Endothelial cell of umbilical vein (primary cell): ENCODE measurements around the gene DBI. TPM values are rescaled to one million over a fixed set of nuclear protein-coding genes. Genes with fewer than 3 reads are reported as not detected.

ENCODE experiments used
- BruUV-seq: library from RNA; stranded (reverse); fragments of 400-500 nt; replicated peaks from 2 replicates; lab custom pipeline; 2021; lab: Mats Ljungman, UMichigan
- CTCF ChIA-PET: fragments of 300-600, 350-600 bp; sonication (Branson Sonifier 250); formaldehyde crosslinking; loops from one replicate; lab custom pipeline; 2021; ENCODE audit warnings: antibody characterized with exemption, inconsistent platforms; lab: Charles Lee
- POLR2A ChIA-PET: fragments of 300-600, 350-600 bp; sonication (Branson Sonifier 250); formaldehyde crosslinking; loops from one replicate; lab custom pipeline; 2021; ENCODE audit warnings: antibody characterized with exemption, inconsistent platforms; lab: Charles Lee
- DNase-seq: peaks from one replicate; pipeline ENCODE4 v3.0.0-alpha.2; 2011; ENCODE audit warnings: low read depth, low spot score
- FAIRE-seq: peaks from 2 replicates; lab custom pipeline; 2011; peaks lifted over from hg19 to GRCh38; lab: Jason Lieb, UNC
- H2AFZ ChIP-seq: 2 replicates; pipeline ENCODE4 v1.6.0; 2012; ENCODE audit warnings: low read depth, low read length, control low read depth, inconsistent platforms
- H3K27ac ChIP-seq: 2 replicates; pipeline ENCODE4 v1.5.1; 2011; ENCODE audit warnings: low read depth, mild to moderate bottlenecking, control low read depth, low read length, moderate library complexity; ENCODE audit not compliant: insufficient read depth
- H3K27me3 ChIP-seq, 2 experiments: 2 replicates each; pipeline versions ENCODE4 v1.6.0 to v1.6.1; 2011; ENCODE audit warnings: low read length in 2 of 2, mixed read lengths in 1 of 2; ENCODE audit not compliant: control insufficient read depth in 2 of 2, insufficient read depth in 2 of 2
- H3K36me3 ChIP-seq, 2 experiments: 2 replicates in 1 of 2; 3 replicates in 1 of 2; pipeline ENCODE4 v1.5.1; 2011; ENCODE audit warnings: low read length in 2 of 2, mild to moderate bottlenecking in 1 of 2, moderate library complexity in 1 of 2; ENCODE audit not compliant: control insufficient read depth in 2 of 2, insufficient read depth in 2 of 2; ENCODE audit errors: extremely low read depth in 1 of 2
- H3K4me1 ChIP-seq: 3 replicates; pipeline ENCODE4 v1.5.1; 2011; ENCODE audit warnings: mild to moderate bottlenecking, low read length; ENCODE audit not compliant: control insufficient read depth, insufficient read depth; ENCODE audit errors: extremely low read depth
- H3K4me2 ChIP-seq: 2 replicates; pipeline ENCODE4 v1.6.1; 2011; ENCODE audit warnings: low read length, control low read depth, mixed read lengths; ENCODE audit not compliant: insufficient read depth
- H3K4me3 ChIP-seq, 3 experiments: fragments of 200-600 bp in 1 of 3; sonication (generic), shearing (Covaris generic) in 1 of 3; replicated peaks in 1 of 3; 2 replicates each; pipeline ENCODE4 v1.5.1; 2011 to 2016; ENCODE audit warnings: control low read depth in 3 of 3, low read length in 3 of 3, mild to moderate bottlenecking in 2 of 3, inconsistent platforms in 1 of 3, low read depth in 1 of 3, moderate library complexity in 1 of 3; ENCODE audit not compliant: insufficient read depth in 1 of 3
- H3K79me2 ChIP-seq: 2 replicates; pipeline ENCODE4 v1.6.0; 2012; ENCODE audit warnings: low read length, inconsistent platforms; ENCODE audit not compliant: control insufficient read depth, insufficient read depth
- H3K9ac ChIP-seq: replicated peaks from 2 replicates; pipeline ENCODE3; 2011; ENCODE audit warnings: low read length, control low read depth; ENCODE audit not compliant: insufficient read depth; ENCODE audit errors: extremely low read depth
- H3K9me1 ChIP-seq: replicated peaks from 3 replicates; pipeline ENCODE4 v1.6.0; 2011; ENCODE audit warnings: mild to moderate bottlenecking, low read length; ENCODE audit not compliant: control insufficient read depth, insufficient read depth; ENCODE audit errors: extremely low read depth
- H3K9me3 ChIP-seq: replicated peaks from 2 replicates; pipeline ENCODE4 v1.5.1; 2012; ENCODE audit warnings: low read length, inconsistent platforms; ENCODE audit not compliant: control insufficient read depth, insufficient read depth
- H4K20me1 ChIP-seq: replicated peaks from 2 replicates; pipeline ENCODE3; 2011; ENCODE audit warnings: mild to moderate bottlenecking, low read length; ENCODE audit not compliant: control insufficient read depth, insufficient read depth; ENCODE audit errors: extremely low read depth
- EZH2 ChIP-seq: IDR thresholded peaks from 2 replicates; pipeline ENCODE4 v1.6.1; 2012; ENCODE audit warnings: borderline replicate concordance, low read depth, mild to moderate bottlenecking, moderate library complexity, low read length, inconsistent platforms; ENCODE audit not compliant: severe bottlenecking
- FOS ChIP-seq: IDR thresholded peaks from 2 replicates; pipeline ENCODE4 v1.6.1; 2011; ENCODE audit warnings: mild to moderate bottlenecking, low read length, moderate library complexity, borderline replicate concordance; ENCODE audit not compliant: insufficient read depth
- GATA2 ChIP-seq: IDR thresholded peaks from 2 replicates; pipeline ENCODE4 v1.7.0; 2011; ENCODE audit warnings: low read depth, mild to moderate bottlenecking, moderate library complexity, mixed read lengths, low read length; ENCODE audit not compliant: insufficient read length, insufficient read depth
- JUN ChIP-seq: IDR thresholded peaks from 2 replicates; pipeline ENCODE4 v1.6.1; 2011; ENCODE audit warnings: borderline replicate concordance, low read depth; ENCODE audit not compliant: insufficient read length, insufficient read depth
- MYC ChIP-seq: IDR thresholded peaks from one replicate; pipeline ENCODE4 v1.6.1; 2011; ENCODE audit warnings: mild to moderate bottlenecking, low read depth, low read length
- POLR2A ChIP-seq: IDR thresholded peaks from 2 replicates; pipeline ENCODE4 v1.6.1; 2012; ENCODE audit warnings: low read depth, mild to moderate bottlenecking, control low read depth, low read length
- POLR2AphosphoS5 ChIP-seq: IDR thresholded peaks from 2 replicates; pipeline ENCODE4 v1.6.1; 2012; ENCODE audit warnings: low read depth, mild to moderate bottlenecking, control low read depth, low read length, moderate library complexity; ENCODE audit not compliant: insufficient read depth
- dilution Hi-C: fragments of 300-500 bp; cut with MboI; formaldehyde crosslinking; loops from one replicate; pipeline ENCODE4 v1.15.0; 2019; ENCODE audit warnings: low sequenced_read_pairs; ENCODE audit not compliant: extremely low pct_ligation_motif_present
- intact Hi-C: fragments of 100-400 bp; cut with micrococcal nuclease; formaldehyde crosslinking; loops from one replicate; pipeline ENCODE4 v1.10.0; 2022
- polyA plus RNA-seq, 4 experiments: library from polyadenylated mRNA; depleted of rRNA in 3 of 4; stranded (reverse) in 3 of 4; unstranded in 1 of 4; fragments of >200 nt; gene quantifications; 2 replicates each; pipeline versions ENCODE4 v1.2.1 to v1.2.3, GENCODE V29; 2011 to 2012; ENCODE audit warnings: missing spikeins in 1 of 4
- total RNA-seq: library from RNA; stranded (reverse); gene quantifications from 2 replicates; pipeline ENCODE4 v1.2.3, GENCODE V29; 2021
- TF ChIP-seq, protein P1 (sequence below), 2 donors: IDR thresholded peaks; 1 replicate in 1 of 2; 2 replicates in 1 of 2; pipeline ENCODE4 v1.5.1; 2011; ENCODE audit warnings: low read length in 2 of 2, mild to moderate bottlenecking in 2 of 2, moderate library complexity in 2 of 2, control low read depth in 1 of 2, inconsistent platforms in 1 of 2, low read depth in 1 of 2; ENCODE audit not compliant: insufficient read depth in 1 of 2; ENCODE audit errors: extremely low read depth in 1 of 2
- TF ChIP-seq, protein P2 (sequence below): IDR thresholded peaks from 2 replicates; pipeline ENCODE4 v1.6.1; 2011; ENCODE audit not compliant: insufficient read depth, insufficient read length

The DBI gene
- total and polyA plus RNA-seq, 2 donors (not counting 3 experiments of a cell fraction or from before 2014, with no cell fraction given), result 214 to 233 TPM

- Histone ChIP-seq H4K20me1 (no peaks in the 10 kb centered on the region), H3K9me1 (no peaks in the 10 kb centered on the region), H3K4me3 (no peak overlapping the region), H3K79me2 (no peaks in the 10 kb centered on the region), H3K36me3 (no peaks in the 10 kb centered on the region), H3K9ac (no peak overlapping the region), H3K4me2 (no peak overlapping the region), H2AFZ (no peak overlapping the region), H3K27me3 (no peaks in the 10 kb centered on the region), H3K27ac (no peak overlapping the region), H3K9me3 (no peaks in the 10 kb centered on the region), H3K4me1 (no peaks in the 10 kb centered on the region)
- TF ChIP-seq, protein P1, sequence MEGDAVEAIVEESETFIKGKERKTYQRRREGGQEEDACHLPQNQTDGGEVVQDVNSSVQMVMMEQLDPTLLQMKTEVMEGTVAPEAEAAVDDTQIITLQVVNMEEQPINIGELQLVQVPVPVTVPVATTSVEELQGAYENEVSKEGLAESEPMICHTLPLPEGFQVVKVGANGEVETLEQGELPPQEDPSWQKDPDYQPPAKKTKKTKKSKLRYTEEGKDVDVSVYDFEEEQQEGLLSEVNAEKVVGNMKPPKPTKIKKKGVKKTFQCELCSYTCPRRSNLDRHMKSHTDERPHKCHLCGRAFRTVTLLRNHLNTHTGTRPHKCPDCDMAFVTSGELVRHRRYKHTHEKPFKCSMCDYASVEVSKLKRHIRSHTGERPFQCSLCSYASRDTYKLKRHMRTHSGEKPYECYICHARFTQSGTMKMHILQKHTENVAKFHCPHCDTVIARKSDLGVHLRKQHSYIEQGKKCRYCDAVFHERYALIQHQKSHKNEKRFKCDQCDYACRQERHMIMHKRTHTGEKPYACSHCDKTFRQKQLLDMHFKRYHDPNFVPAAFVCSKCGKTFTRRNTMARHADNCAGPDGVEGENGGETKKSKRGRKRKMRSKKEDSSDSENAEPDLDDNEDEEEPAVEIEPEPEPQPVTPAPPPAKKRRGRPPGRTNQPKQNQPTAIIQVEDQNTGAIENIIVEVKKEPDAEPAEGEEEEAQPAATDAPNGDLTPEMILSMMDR (IDR thresholded peaks at IDR 0.05; ENCODE audit: extremely low read depth in 1 of 2, insufficient read depth in 1 of 2, low read depth in 1 of 2, low read length in 2 of 2), result no peak
- TF ChIP-seq MYC (no peak), POLR2A (no peak), FOS (no peak), EZH2 (no peak), GATA2 (no peak), POLR2AphosphoS5 (no peak), JUN (no peak)
- TF ChIP-seq, protein P2, sequence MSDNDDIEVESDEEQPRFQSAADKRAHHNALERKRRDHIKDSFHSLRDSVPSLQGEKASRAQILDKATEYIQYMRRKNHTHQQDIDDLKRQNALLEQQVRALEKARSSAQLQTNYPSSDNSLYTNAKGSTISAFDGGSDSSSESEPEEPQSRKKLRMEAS, result no peak
- FAIRE-seq, result no peak
- ChIA-PET POLR2A (no interaction called here), CTCF (no interaction called here)
- BruUV-seq, result no TSS peak
- intact Hi-C loops (loop anchor here (5.0 kb wide), 1 partner anchor 160 kb away; no protein-coding TSS in a partner anchor), dilution Hi-C loops (no loop called here)
- no peak for DNase-seq
These were observed 49.2 kb upstream of the DBI start for GRCh38 chr2:119317554-119317953.
